ENCODE data around the gene CKB. TPM values are rescaled to one million over a fixed set of nuclear protein-coding genes. Genes with fewer than 3 reads are reported as not detected.

CKB gene
- 100 to 1,000 TPM; 109 to 574 (median 196) TPM for polyA plus RNA-seq

GRCh38 chr14:103522649-103523574 lies at the start of gene CKB:
Gene CKB, minus strand, starts transcription at chr14:103522830. Its CDS starts 337 bp downstream, at chr14:103522493.
- 6 to 12% (median 7%) methylated on average over 71 to 107 of the region's 107 CpGs for WGBS, 3 donors
- H3K27ac ChIP-seq (ENCODE audit: low read depth, low read length), result no peak within 1 kb of the TSS

- WGBS, 3 donors, result 70 to 78% (median 75%) methylated on average over 11 of the region's 11 CpGs
- no peak overlapping the region for H3K27ac ChIP-seq (ENCODE audit: low read depth, low read length)
Measured at GRCh38 chr14:103569408-103569807, 46.8 kb upstream of the CKB start.

- H3K27ac ChIP-seq (ENCODE audit: low read depth, low read length), result no peak overlapping the region
- WGBS, 3 donors, result 66 to 81% (median 77%) methylated on average over 8 of the region's 8 CpGs
Measured at GRCh38 chr14:103568952-103569351, 46.3 kb upstream of the CKB start.

- WGBS, 3 donors, result 40 to 67% (median 64%) methylated on average over 21 of the region's 21 CpGs
- no peak overlapping the region for H3K27ac ChIP-seq (ENCODE audit: low read depth, low read length)
Measured at GRCh38 chr14:103563844-103564505, 41.3 kb upstream of the CKB start.

GRCh38 chr14:103563226-103563620 lies 40.6 kb upstream of the CKB start:
- no peak overlapping the region for H3K27ac ChIP-seq (ENCODE audit: low read depth, low read length)
- WGBS, 3 donors, result 0 to 1% (median 1%) methylated on average over 22 of the region's 22 CpGs

GRCh38 chr14:103562429-103563225 lies 40.0 kb upstream of the CKB start, which contains the start of the genes BAG5 and COA8:
Gene BAG5, minus strand, starts transcription at chr14:103562657. Its CDS starts 1,493 bp downstream, at chr14:103561164.
Gene COA8, plus strand, starts transcription at chr14:103562960. Its CDS starts 42 bp downstream, at chr14:103563002.
- H3K27ac ChIP-seq (ENCODE audit: low read depth, low read length), result peak within 1 kb of the TSS; percentile 76
- WGBS, 3 donors, result 0 to 1% (median 0%) methylated on average over 67 to 109 of the region's 109 CpGs

GRCh38 chr14:103562179-103562428 lies 39.5 kb upstream of the CKB start:
- WGBS, 3 donors, result 0 to 1% (median 0%) methylated on average over 24 to 25 of the region's 25 CpGs
- H3K27ac ChIP-seq (ENCODE audit: low read depth, low read length), result peak overlapping the region; percentile 76

GRCh38 chr14:103561381-103562178 lies 39.0 kb upstream of the CKB start:
- 5 to 8% (median 6%) methylated on average over 35 to 36 of the region's 36 CpGs for WGBS, 3 donors
- peak overlapping the region; percentile 76 for H3K27ac ChIP-seq (ENCODE audit: low read depth, low read length)

- H3K27ac ChIP-seq (ENCODE audit: low read depth, low read length), result no peak overlapping the region
- 64 to 75% (median 70%) methylated on average over 8 of the region's 8 CpGs for WGBS, 3 donors
Measured at GRCh38 chr14:103560691-103561090, 38.1 kb upstream of the CKB start.

GRCh38 chr14:103559766-103560165 lies 37.1 kb upstream of the CKB start:
- no peak overlapping the region for H3K27ac ChIP-seq (ENCODE audit: low read depth, low read length)
- 62 to 76% (median 64%) methylated on average over 9 of the region's 9 CpGs for WGBS, 3 donors

GRCh38 chr14:103558071-103558882 lies 35.6 kb upstream of the CKB start:
- WGBS, 3 donors, result 70 to 79% (median 77%) methylated on average over 16 of the region's 16 CpGs
- H3K27ac ChIP-seq (ENCODE audit: low read depth, low read length), result no peak overlapping the region

- no peak overlapping the region for H3K27ac ChIP-seq (ENCODE audit: low read depth, low read length)
- WGBS, 3 donors, result 47 to 73% (median 65%) methylated on average over 15 of the region's 15 CpGs
Measured at GRCh38 chr14:103556946-103557758, 34.5 kb upstream of the CKB start.

GRCh38 chr14:103555559-103556337 lies 33.1 kb upstream of the CKB start:
- WGBS, 3 donors, result 83 to 87% (median 86%) methylated on average over 15 of the region's 15 CpGs
- no peak overlapping the region for H3K27ac ChIP-seq (ENCODE audit: low read depth, low read length)

GRCh38 chr14:103552846-103553210 lies 30.2 kb upstream of the CKB start:
- no peak overlapping the region for H3K27ac ChIP-seq (ENCODE audit: low read depth, low read length)
- 92 to 94% (median 93%) methylated on average over 11 of the region's 11 CpGs for WGBS, 3 donors

- WGBS, 3 donors, result 63 to 79% (median 71%) methylated on average over 18 of the region's 18 CpGs
Measured at GRCh38 chr14:103552011-103552845, 29.6 kb upstream of the CKB start.

More at GRCh38 chr14:103552011-103552845, 29.6 kb upstream of the CKB start:
- no peak overlapping the region for H3K27ac ChIP-seq (ENCODE audit: low read depth, low read length)
